NOMO-1 treated with dmso at 0.1 percent for 144 hours (cell line): ENCODE results near the gene UGT1A10.
"Not testable (repeated sequence)": the region's sequence is repeated elsewhere in the genome, so short reads cannot be mapped to it uniquely, and the experiment has no call there.

Experiments
- DNase-seq: peaks from one replicate; lab custom pipeline; 2025; ENCODE audit not compliant: unreplicated experiment; lab: John Stamatoyannopoulos, UW

Gene UGT1A10

GRCh38 chr2:233655043-233655442 lies 18.8 kb downstream of the UGT1A10 start:
- DNase-seq: no peak

GRCh38 chr2:233655943-233656342 lies 19.7 kb downstream of the UGT1A10 start:
- DNase-seq: not testable (repeated sequence)

- no peak for DNase-seq
Observed at GRCh38 chr2:233656443-233656842, 20.2 kb downstream of the UGT1A10 start.

- DNase-seq: no peak
Observed at GRCh38 chr2:233658610-233659009, 22.4 kb downstream of the UGT1A10 start.

- DNase-seq: no peak
Observed at GRCh38 chr2:233663911-233664310, 27.7 kb downstream of the UGT1A10 start.

GRCh38 chr2:233668605-233669260 lies 32.5 kb downstream of the UGT1A10 start:
- DNase-seq: no peak

- DNase-seq: no peak
Observed at GRCh38 chr2:233671290-233672161, 35.3 kb downstream of the UGT1A10 start, which contains the start of gene UGT1A9. Gene UGT1A9, plus strand, starts transcription at chr2:233671898. Its CDS starts 37 bp downstream, at chr2:233671935.

GRCh38 chr2:233672886-233673285 lies 36.6 kb downstream of the UGT1A10 start:
- DNase-seq: no peak

- no peak for DNase-seq
Observed at GRCh38 chr2:233673896-233674295, 37.6 kb downstream of the UGT1A10 start.

- DNase-seq: no peak
Observed at GRCh38 chr2:233674314-233674713, 38.1 kb downstream of the UGT1A10 start.

- DNase-seq: no peak
Observed at GRCh38 chr2:233674995-233675394, 38.7 kb downstream of the UGT1A10 start.

GRCh38 chr2:233676046-233676445 lies 39.8 kb downstream of the UGT1A10 start:
- DNase-seq: no peak

GRCh38 chr2:233679196-233679595 lies 42.9 kb downstream of the UGT1A10 start:
- DNase-seq: no peak

GRCh38 chr2:233680361-233681045 lies 44.3 kb downstream of the UGT1A10 start:
- DNase-seq: no peak

- DNase-seq: no peak
Observed at GRCh38 chr2:233681521-233682099, 45.4 kb downstream of the UGT1A10 start, which contains the start of gene UGT1A7. Gene UGT1A7, plus strand, starts transcription at chr2:233681901. Its CDS starts 37 bp downstream, at chr2:233681938.

- no peak for DNase-seq
Observed at GRCh38 chr2:233684640-233685039, 48.4 kb downstream of the UGT1A10 start.

- DNase-seq: no peak
Observed at GRCh38 chr2:233686928-233687327, 50.7 kb downstream of the UGT1A10 start.

- no peak for DNase-seq
Observed at GRCh38 chr2:233688341-233688740, 52.1 kb downstream of the UGT1A10 start.

- DNase-seq: no peak
Observed at GRCh38 chr2:233689031-233689430, 52.8 kb downstream of the UGT1A10 start.

GRCh38 chr2:233689501-233689900 lies 53.3 kb downstream of the UGT1A10 start:
- no peak for DNase-seq

- no peak for DNase-seq
Observed at GRCh38 chr2:233690444-233690843, 54.2 kb downstream of the UGT1A10 start.
